GM21737 (cell line): Measurements from ENCODE around the gene LEPR.
A peak's percentile ranks its signal among the peaks of the same experiment; 100 is the strongest.

Source experiments
- ATAC-seq: cut with Tn5 transposase; IDR thresholded peaks from one replicate; pipeline ENCODE4 v1.9.1; 2021; ENCODE audit warnings: mild to moderate bottlenecking, moderate library complexity; ENCODE audit not compliant: unreplicated experiment

Gene LEPR

DNA sequence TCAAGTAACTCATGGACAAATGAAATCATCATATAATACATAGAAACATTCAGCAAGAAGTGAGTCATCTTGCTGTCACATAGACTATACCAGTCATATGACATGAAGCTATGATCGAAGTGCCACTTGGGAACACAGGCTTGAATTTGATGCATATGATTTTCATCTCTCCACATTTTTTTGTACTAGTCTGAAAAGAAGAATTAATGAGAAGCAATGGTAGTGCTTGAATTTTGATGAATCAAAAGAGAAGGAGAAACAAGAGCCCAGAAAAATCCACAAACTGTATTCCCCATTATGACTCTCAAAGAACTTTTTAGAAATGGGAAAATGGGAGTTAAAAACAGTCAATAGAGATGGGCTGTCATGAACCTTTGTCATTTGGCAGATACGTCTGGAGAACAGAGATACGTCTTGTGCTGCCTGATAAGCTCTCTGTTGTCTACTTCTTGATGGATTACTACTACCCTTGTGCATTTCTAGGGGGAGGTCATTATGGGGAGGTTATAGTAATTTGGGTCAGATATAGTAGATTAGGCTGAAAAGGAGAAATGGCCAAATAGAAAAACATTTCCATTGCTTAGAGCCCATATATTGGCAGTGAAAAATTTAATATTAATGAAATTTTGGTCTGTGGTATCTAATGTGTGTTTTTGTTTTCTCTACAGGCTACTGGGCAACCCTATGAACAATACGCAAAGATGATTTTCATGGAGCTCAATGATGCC lies 8.0 kb upstream of the LEPR start:
- no peak for ATAC-seq

DNA sequence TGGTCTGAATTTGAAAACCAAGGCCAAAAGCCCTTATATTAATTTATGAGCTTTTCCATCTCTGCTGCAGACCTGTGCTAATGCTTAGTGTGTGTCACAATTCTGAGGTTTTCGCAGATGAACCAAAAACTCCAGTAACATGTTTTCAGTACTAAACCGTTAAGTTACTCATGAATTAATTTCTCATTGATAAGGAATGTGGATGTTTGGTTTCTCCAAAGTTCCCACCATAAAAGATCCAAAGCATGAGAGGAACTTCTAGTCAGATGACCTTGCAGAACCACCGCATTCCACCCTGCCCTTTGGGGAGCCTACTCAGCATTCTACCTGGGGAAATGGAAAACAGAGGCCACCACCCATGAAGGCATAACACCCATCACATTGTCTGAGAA lies 7.5 kb upstream of the LEPR start:
- ATAC-seq, result no peak

DNA sequence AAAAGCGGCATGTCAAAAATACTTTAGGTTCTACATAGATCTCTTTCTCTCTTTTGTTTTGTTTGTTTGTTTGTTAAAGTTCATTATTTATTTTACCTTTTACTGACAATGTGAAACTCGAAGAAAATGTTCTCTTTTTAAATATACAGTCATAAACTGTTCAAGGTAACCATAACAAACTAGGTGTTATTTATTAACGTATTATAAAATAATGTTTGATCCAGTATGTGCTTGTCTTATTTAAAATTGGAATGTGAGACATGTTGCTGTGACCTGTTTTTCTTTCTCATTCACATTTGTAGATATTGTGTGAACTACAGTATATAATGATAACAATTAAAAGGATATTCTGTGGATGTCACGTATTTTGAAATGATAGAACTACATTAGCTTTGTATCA lies 5.9 kb upstream of the LEPR start:
- ATAC-seq, result no peak

DNA sequence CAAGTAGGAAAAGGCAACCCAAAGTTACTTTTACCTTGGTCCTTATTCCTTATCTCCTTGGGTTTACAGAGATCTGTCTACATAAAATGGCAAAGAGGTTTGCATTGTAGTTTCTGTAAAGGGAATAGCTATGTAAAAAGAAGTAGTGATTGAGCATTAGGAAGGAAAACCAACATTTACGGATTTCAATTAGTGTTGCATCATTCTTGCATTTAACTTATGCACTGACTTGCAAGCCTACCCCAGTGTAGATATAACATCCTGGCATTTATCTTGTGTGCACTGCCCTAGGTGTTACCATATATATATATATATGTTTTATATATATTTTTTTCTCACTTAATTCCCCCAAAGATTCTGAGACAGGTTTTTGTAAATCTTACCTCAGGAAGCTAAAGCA lies 3.7 kb upstream of the LEPR start:
- no peak for ATAC-seq

DNA sequence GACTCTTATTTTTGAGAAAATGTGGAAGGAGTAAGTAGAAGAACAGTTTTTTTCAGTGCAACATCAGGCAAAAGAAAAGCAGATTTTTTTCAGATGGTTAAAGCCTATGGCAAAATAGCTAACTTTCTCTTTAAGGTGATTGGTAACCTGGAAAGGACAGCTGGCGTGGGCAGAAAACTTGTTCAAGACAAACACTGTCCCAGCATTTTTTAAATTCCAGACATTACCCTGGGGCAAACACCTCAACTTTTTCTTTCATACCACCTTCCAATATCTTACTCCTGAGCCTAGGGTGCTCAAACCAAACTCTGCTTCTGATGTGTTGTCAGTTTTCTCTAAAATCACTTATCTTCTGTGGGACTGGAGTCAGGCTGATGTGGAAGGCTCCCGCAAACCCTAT lies 2.7 kb upstream of the LEPR start:
- no peak for ATAC-seq

DNA sequence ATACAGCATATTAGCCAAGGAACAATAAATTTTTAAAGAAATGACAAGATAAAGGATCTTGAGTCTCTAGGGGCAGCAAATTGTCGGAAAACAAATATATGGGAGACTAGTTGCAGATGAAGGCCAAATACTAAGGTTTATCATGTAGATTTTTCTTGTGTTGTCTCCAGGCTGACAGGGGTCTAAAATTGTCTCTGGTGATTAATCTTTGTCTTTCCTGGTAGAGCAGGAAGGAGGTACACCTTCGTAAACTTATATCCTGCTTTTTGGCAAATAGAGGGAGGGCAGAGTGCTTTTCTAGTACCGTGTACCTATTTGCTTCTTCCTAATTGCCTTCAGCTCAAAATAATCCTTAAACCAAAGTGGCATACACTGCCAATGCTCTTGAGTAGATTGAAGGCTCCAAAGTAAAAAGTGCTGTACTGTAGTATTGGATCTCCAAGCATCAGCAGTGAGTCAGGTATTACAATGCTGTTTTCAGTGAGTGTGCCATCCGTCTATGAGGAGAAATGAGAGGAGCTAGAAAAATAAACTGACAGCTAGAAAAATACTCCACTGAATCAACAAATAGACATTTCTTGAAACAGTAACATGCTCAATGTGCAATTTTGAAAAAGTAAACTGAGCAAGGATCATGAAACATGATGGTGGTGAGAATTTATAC lies 1.8 kb upstream of the LEPR start:
- no peak for ATAC-seq

DNA sequence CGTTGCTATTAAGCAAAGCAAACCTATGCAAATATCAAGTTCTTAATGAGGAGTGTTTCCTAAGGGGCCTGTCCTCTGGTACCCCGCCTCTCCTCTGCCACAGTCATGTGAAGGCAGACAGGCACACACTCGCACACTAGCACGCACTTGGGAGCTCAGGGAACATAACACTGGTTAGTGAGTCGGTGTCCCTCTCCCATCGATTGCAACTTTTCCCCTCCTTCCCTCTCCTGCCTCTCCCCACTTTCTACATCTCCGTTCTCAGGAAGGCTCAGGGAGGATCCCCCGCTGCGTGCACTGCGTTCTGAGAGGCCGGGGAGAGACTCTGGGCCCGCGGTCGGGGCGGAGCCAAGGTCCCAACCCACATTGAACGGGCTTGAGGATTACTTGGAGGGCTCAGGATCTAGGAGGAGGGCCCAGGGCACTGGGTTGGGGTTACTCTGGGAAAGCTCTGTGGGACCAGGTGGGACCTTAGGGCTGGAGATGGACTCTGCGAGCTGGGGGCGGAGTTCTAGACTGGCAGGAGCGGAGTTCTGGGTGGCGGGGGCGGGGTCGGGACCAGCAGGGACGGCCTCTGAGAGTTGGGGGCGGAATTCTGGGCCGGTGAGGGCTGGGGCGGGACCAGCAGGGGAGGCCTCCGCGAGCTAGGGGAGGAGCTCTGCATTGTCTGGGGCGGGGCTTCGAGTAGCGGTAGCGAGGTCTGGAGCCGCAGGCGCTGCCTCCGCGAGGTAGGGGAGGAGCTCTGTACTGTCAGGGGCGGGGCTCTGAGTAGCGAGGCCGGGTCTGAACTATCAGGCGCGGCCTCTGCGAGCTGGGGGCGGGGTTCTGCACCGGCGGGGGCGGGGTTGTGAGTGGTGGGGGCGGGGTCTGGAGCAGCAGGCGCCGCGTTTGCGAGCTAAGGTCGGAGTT lies 533 bp upstream of the LEPR start:
- ATAC-seq, result peak; percentile 96

DNA sequence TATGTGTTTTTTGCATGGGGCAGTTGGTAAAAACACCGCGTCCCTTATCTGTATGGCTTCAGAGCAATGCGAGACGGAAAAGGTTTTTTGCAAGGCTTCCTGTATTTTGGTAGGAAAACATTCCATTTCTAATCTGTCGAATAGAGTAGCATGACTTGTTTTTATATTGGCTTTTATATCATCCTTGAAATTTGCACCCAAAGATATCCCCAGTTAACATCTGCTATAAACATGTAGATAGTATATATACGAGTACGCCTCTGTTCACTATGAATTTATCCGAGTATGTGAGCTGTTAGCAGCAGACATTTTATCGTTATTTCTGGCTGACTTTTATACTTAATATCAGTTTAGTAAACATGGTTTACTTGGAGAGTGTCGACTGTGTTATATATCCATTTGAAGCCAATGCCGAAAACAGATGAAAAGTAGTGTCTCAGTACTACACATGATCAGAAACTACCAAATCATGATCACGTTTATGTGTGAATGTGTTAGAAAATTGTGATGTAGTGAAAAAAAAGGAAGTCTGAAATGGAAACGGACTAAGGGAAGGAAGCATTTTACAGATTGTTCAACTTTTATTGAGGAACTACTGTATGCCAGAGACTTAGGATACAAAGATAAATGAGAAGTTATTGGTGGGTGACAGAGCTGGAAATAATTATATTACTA lies 1.0 kb downstream of the LEPR start:
- no peak for ATAC-seq

DNA sequence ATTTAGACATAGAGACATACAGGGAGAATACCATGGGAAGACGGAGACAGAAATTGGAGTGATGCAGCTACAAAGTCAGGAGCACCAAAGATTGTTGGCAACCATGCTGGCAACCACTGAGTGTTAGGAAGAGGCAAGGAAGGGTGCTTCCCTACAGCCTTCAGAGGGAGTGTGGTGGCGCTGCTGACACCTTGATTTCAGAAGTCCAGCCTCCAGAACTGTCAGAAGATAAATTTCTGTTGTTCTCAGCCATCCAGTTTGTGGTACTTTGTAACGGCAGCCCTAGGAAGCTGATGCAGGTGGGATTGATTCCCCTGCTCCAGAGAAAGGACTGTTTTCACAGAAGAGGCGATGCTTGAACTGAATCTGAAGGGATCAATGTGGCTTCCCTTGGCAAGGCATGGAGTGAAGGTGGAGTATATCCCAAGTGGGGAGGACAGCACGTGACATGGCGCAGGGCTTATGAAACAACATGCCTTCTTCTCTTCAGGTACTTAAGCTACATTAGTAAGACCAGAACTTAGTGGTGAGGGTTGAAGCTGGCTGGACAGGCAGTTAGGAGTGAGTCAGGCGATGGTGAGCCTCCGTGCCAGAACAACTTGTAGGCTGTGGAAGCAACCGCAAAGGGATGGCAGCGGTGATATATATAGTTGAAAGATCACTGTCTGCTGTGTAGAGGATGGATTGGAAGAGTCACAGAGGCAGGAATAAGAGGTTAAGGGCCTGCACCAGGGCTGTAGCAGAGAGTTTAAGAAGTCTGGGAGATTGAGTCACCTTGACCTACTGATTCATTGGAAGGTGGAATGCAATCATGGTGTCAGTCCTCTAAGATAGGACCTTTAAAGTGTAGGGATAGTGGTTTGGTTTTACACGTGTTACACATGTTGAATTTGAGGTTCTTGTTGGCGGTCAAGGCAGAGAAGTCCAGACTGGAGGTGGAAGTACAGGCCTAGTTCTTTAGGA lies 2.1 kb downstream of the LEPR start:
- ATAC-seq, result no peak

DNA sequence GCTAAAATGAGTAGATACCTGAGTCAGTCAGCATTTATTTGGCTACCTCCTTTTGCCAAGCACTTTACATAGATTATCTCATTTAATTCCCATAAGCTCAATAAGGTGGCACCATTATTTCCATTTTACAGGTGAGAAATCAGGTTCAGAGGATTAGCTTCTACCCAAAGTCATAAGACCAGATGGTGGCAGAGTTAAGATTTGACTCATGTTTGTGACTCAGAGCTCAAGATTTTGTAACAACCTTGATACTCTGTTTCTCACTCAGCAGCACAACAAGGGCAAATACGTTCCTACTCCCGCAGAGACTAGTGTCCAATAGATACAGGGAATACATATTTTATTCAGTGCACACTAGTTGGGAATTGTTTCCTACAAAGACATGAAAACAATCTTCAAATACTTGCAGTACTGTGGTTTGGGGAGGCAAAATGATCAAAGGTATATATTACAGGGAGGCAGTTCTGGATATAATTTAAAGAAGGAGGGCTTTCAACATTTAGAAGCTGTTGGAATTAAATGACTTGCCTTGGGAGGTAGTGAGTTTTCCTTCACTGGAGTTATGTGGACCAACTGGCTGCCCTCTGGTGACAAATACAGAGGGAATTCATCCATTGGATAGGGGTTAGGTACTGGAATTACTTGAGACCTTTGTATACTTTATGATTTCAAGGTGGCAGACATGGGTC lies 3.6 kb downstream of the LEPR start:
- ATAC-seq, result no peak

DNA sequence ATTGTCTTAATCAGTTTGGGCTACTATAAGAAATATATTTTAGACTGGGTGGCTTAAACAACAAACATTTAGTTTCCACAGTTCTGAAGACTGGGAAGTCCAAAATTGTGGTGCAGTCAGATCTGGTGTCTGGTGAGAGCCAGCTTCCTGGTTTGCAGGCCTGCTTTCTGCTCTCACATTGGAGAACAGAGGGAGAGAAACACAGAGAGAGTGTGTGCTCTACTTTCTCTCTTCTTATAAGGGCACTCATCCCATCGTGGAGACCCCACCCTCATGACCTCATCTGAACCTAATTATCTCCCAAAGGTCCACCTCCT lies 4.1 kb downstream of the LEPR start:
- ATAC-seq, result no peak

DNA sequence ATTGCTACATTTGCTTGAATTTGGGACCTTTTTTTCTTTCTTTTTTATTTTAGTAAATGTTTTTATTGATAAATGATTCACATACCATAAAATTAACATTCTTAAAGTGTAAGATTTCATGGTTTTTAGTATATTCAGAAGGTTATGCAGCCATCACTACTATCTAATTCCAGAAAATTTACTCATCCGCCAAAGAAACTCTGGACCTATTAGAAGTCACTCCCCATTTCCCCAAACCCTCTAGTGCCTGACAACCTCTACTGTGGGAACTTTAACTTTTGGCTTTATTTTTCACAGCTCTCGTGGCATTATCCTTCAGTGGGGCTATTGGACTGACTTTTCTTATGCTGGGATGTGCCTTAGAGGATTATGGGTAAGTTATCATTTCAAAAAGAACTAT lies 4.5 kb downstream of the LEPR start:
- no peak for ATAC-seq

DNA sequence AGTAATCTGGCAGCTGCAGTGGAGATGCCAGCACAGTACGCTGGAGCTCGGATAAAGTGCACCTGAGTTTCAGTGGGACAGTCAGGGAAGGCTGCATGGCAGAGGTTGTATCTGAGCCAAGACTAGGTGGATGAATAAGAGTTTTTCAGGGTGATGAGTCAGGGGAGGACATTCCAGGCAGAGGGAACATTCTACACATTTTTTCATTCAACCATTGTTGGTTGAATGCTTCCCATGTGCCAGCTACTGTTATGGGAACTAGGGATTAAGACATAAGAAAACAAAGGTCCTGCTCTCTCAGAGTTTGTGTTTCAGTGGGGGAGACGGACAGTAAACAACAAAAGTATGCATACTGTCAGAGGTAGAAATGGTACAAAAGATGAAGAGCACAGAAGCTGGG lies 5.2 kb downstream of the LEPR start:
- no peak for ATAC-seq

DNA sequence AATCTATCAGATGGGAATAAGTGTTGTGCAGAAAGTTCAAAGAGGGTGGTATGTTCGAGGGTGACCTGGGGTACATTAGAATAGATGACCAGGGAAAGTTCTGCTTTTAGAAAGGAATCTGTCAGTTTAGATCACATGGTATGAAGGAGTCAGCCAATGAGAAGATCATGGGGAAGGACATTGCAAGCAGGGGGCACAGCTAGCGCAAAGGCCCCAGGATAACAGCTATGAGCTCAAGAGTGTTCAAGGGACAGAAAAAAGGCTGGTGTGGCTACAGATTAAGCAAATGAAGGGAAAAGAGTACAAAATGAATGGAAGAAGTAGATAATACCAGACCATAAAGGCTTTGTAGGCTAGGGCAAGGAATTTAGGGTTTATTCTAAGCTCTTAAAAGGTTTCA lies 8.6 kb downstream of the LEPR start:
- ATAC-seq, result no peak

DNA sequence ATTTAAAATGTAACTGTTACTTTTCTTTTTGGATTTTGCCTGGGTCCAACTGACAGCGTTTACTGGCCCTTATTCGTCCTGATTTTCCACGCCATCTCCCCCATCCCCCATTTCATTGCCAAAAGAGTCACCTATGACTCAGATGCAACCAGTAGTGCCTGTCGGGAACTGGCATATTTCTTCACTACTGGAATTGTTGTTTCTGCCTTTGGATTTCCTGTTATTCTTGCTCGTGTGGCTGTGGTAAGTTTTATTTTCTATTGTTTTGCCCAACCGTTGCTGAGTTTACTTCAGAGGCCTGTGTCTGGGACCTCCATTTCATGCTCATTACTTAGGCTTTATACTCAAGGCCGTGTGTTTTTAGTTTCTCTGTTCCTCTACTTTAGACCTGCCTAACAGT lies 9.3 kb downstream of the LEPR start:
- ATAC-seq, result no peak

DNA sequence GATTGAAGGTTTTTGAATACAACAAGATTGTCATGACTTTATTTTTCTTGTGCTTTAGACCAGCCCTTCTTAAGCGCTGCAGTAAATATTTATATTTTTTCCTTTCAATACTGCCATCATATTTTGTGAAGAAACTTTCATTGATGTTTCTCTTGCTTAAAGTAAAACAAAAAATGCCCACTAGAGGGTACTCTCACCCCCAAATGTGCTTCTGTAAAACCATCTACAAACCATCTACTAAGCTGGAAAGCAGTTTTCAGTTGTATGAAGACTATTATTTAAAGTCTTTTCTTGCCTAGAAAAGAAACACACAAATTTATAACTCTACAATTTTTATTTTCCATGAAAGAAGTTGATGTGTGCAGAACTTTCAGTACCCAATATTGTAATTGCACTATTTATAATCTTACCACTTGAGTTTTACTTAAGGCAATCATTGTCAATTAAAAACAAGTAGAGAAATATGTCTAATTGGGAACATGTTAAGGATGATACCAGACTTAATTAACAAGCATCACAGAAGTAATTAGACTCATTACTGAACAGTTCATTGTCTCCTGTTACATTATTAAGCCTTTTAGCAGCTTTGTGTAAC lies 10.7 kb downstream of the LEPR start:
- ATAC-seq, result no peak

DNA sequence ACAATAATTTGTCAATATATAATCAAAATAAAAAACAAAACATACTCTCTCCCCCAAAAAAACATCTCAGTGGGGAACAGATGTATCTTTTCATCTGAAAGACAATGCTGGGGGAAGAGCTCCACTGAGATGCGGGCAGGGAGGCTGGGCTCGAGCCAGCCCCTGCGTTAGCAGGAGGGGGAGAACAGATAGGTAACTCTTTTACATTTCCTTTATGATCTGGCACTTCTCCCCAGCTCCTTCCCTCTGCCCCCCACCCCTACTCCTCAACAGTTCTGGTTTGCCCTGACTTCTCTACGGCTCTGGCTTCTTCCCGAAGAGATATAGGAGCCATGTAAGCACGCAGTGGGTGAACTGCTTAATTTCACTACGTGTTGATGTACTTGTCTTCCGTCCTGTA lies 12.4 kb downstream of the LEPR start:
- ATAC-seq, result no peak

DNA sequence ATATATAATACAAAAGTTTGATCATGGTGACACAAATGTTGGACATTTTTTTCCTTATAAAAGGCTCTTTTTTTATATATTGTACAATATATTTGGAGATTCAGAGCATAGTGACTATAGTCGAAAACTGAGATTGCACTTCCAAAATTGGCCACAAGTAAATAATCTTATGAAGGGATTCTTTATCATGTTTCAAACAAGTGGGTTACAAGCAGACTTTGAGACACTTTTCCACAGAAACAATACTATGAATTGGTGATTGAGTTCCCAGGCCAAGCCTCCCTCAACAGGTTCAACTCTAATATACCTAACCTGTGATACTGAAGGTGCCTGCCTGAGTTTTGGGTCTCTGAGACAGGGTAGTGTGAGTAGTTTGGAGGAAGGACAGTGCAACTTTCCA lies 13.8 kb downstream of the LEPR start:
- ATAC-seq, result no peak

DNA sequence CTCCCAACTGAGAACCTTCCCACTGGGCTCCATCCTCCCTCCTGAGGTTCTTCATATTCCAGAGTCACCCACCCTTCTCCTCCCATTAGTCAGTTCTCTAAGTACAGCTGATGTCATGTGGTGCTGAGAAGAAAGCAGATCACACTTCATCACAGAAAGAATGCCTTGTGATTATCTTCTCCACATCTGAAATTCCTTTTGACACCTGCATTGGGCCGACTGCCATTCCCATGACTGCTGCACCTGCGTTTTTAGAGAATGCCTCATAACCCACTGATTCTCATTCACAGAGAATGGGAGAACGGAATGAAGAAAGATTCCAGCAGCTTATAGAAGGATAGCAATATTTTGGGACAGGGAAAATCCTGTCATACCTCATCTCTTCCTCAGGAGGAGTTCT lies 14.3 kb downstream of the LEPR start:
- ATAC-seq, result no peak
